B cell (primary cell): Measurements from ENCODE around the gene ANTXR2. TPM values are rescaled to one million over a fixed set of nuclear protein-coding genes. Genes with fewer than 3 reads are reported as not detected.
A peak's percentile ranks its signal among the peaks of the same experiment; 100 is the strongest.

Source experiments
- ATAC-seq: fragments of 200-7000 bp; cut with Tn5 transposase; one replicate; pipeline ENCODE4 v1.10.0; 2021; ENCODE audit warnings: low read depth, mild to moderate bottlenecking, moderate number of reproducible peaks, moderate library complexity
- CTCF ChIA-PET: fragments of 350-600 bp; sonication (Branson Sonifier 250); formaldehyde crosslinking; loops from one replicate; lab custom pipeline; 2021; ENCODE audit warnings: antibody characterized with exemption, inconsistent platforms; lab: Charles Lee
- POLR2A ChIA-PET: fragments of 350-600 bp; sonication (Branson Sonifier 250); formaldehyde crosslinking; loops from one replicate; lab custom pipeline; 2021; ENCODE audit warnings: antibody characterized with exemption; lab: Charles Lee
- DNase-seq: peaks from one replicate; pipeline ENCODE4 v3.0.0; 2013
- H2AFZ ChIP-seq: 2 replicates; pipeline ENCODE4 v1.6.1; 2012; ENCODE audit warnings: mild to moderate bottlenecking, low read depth, low read length; ENCODE audit not compliant: insufficient read depth, poor library complexity, severe bottlenecking
- H3K27ac ChIP-seq, 2 donors: 1 replicate in 1 of 2; 2 replicates in 1 of 2; pipeline ENCODE4 v1.5.1; 2012 to 2013; ENCODE audit warnings: low read length in 2 of 2, mild to moderate bottlenecking in 2 of 2, moderate library complexity in 1 of 2
- H3K27me3 ChIP-seq, 4 experiments: fragments of 200-600 bp in 1 of 4; sonication (generic) in 1 of 4; replicated peaks in 1 of 4; 1 replicate in 2 of 4; 2 replicates in 2 of 4; pipeline versions ENCODE4 v1.6.1 to v1.7.0; 2013 to 2016; ENCODE audit warnings: low read length in 3 of 4, mild to moderate bottlenecking in 2 of 4, mixed read lengths in 1 of 4, moderate library complexity in 1 of 4; ENCODE audit not compliant: insufficient read depth in 4 of 4, control insufficient read depth in 3 of 4; ENCODE audit errors: control extremely low read depth in 1 of 4
- H3K36me3 ChIP-seq, 2 experiments: replicated peaks in 1 of 2; 1 replicate in 1 of 2; 2 replicates in 1 of 2; pipeline versions ENCODE4 v1.6.1 to v1.7.1; 2013; ENCODE audit warnings: low read length in 1 of 2; ENCODE audit not compliant: insufficient read depth in 2 of 2, control insufficient read depth in 1 of 2; ENCODE audit errors: control extremely low read depth in 1 of 2, extremely low read depth in 1 of 2
- H3K4me1 ChIP-seq, 2 donors: fragments of 200-600 bp in 1 of 2; sonication (generic) in 1 of 2; 1 replicate in 1 of 2; 2 replicates in 1 of 2; pipeline versions ENCODE4 v1.5.1 to v1.6.1; 2013 to 2017; ENCODE audit warnings: low read length in 2 of 2; ENCODE audit not compliant: control insufficient read depth in 2 of 2, insufficient read depth in 2 of 2
- H3K4me2 ChIP-seq: replicated peaks from 2 replicates; pipeline ENCODE3; 2012; ENCODE audit warnings: mild to moderate bottlenecking, low read depth, low read length; ENCODE audit not compliant: poor library complexity, severe bottlenecking
- H3K4me3 ChIP-seq, 5 experiments: fragments of 200-600 bp in 1 of 5; sonication (generic) in 1 of 5; 1 replicate in 3 of 5; 2 replicates in 2 of 5; pipeline versions ENCODE4 v1.5.1 to v1.7.0; 2011 to 2016; ENCODE audit warnings: low read length in 4 of 5, mild to moderate bottlenecking in 4 of 5, low read depth in 2 of 5, control low read depth in 1 of 5, moderate library complexity in 1 of 5; ENCODE audit not compliant: insufficient read depth in 1 of 5; ENCODE audit errors: control extremely low read depth in 1 of 5, extremely low read depth in 1 of 5
- H3K79me2 ChIP-seq: fragments of 200-600 bp; sonication (generic); one replicate; pipeline ENCODE4 v1.6.0; 2016; ENCODE audit warnings: low read length; ENCODE audit not compliant: control insufficient read depth, insufficient read depth
- H3K9ac ChIP-seq: fragments of 200-600 bp; sonication (generic); 2 replicates; pipeline ENCODE4 v1.6.1; 2017; ENCODE audit warnings: mild to moderate bottlenecking, low read length, moderate library complexity
- H3K9me3 ChIP-seq, 3 donors: one replicate each; pipeline versions ENCODE4 v1.6.1 to v1.7.1; 2013; ENCODE audit warnings: low read length in 2 of 3; ENCODE audit not compliant: control insufficient read depth in 2 of 3, insufficient read depth in 1 of 3; ENCODE audit errors: control extremely low read depth in 1 of 3
- H4K20me1 ChIP-seq: 2 replicates; pipeline ENCODE4 v1.6.0; 2012; ENCODE audit warnings: mild to moderate bottlenecking, low read length; ENCODE audit not compliant: insufficient read depth, control insufficient read depth, poor library complexity, severe bottlenecking
- H3K27ac Mint-ChIP-seq: one replicate; pipeline ENCODE4 v1.8.0; 2021; ENCODE audit warnings: mixed read lengths
- H3K27me3 Mint-ChIP-seq: one replicate; pipeline ENCODE4 v1.8.0; 2021; ENCODE audit warnings: mixed read lengths
- H3K4me1 Mint-ChIP-seq: one replicate; pipeline ENCODE4 v1.8.0; 2021; ENCODE audit warnings: mixed read lengths
- H3K4me3 Mint-ChIP-seq: one replicate; pipeline ENCODE4 v1.8.0; 2021; ENCODE audit warnings: mixed read lengths
- H3K9me3 Mint-ChIP-seq: one replicate; pipeline ENCODE4 v1.8.0; 2022; ENCODE audit warnings: mixed read lengths; ENCODE audit not compliant: insufficient read depth
- CTCF ChIP-seq: fragments of 200-600 bp; IDR thresholded peaks from one replicate; pipeline ENCODE4 v1.8.0; 2022; ENCODE audit warnings: antibody characterized with exemption, mild to moderate bottlenecking
- EZH2 ChIP-seq: IDR thresholded peaks from 2 replicates; pipeline ENCODE4 v1.6.1; 2012; ENCODE audit warnings: borderline replicate concordance, low read depth, mild to moderate bottlenecking, moderate library complexity, low read length; ENCODE audit not compliant: insufficient read depth, poor library complexity, severe bottlenecking
- WGBS: methylation state at CpG from one replicate; pipeline ENCODE4 v1.1.5; 2013; ENCODE audit warnings: missing lambda C conversion rate; ENCODE audit not compliant: insufficient coverage; 5-methylcytosine and 5-hydroxymethylcytosine counted together
- intact Hi-C: fragments of 100-400 bp; cut with micrococcal nuclease; formaldehyde crosslinking; loops from one replicate; pipeline ENCODE4 v1.10.0; 2022
- polyA plus RNA-seq: library from polyadenylated mRNA; depleted of rRNA; stranded (reverse); fragments of >200 nt; gene quantifications from 2 replicates; pipeline ENCODE4 v1.2.3, GENCODE V29; 2012
- total RNA-seq, 2 donors: library from RNA; stranded (reverse); fragments of 120-200 nt in 1 of 2; gene quantifications; 1 replicate in 1 of 2; 2 replicates in 1 of 2; pipeline versions ENCODE4 v1.2.3 to v1.2.4, GENCODE V29; 2013 to 2022

ANTXR2 gene
- total and polyA plus RNA-seq, 2 donors (not counting 1 experiment from before 2014, with no cell fraction given) = 10.6 to 63.0 TPM

GRCh38 chr4:80074069-80074468 lies 1.0 kb upstream of the ANTXR2 start:
- peaks cover 15% of the 10 kb centered on the region for H3K79me2 ChIP-seq
- H3K27ac Mint-ChIP-seq = peak overlapping the region; percentile 59
- H3K27me3 ChIP-seq = peaks cover 0 to 4% (median 3%) of the 10 kb centered on the region in 4 experiments
- no peak for TF ChIP-seq CTCF
- TF ChIP-seq EZH2 = no peak
- peaks cover 0 to 7% of the 10 kb centered on the region in 2 experiments for H3K36me3 ChIP-seq
- H3K27ac ChIP-seq = peak overlapping the region; percentile 91 to 97
- peak overlapping the region; percentile 93 for H3K4me2 ChIP-seq
- H3K9me3 ChIP-seq = no peaks in the 10 kb centered on the region
- CTCF ChIA-PET = interaction anchor here (0.7 to 3.3 kb wide), 7 partner anchors 51 to 1178 kb away, joined by 3 to 50 read pairs (median 9); no protein-coding TSS in a partner anchor
- peaks cover 5% of the 10 kb centered on the region for H3K27me3 Mint-ChIP-seq
- peak overlapping the region in 1 of 5 experiments; percentile 88 for H3K4me3 ChIP-seq
- no peak overlapping the region for H3K4me3 Mint-ChIP-seq
- POLR2A ChIA-PET = interaction anchor here (0.7 to 2.4 kb wide), 3 partner anchors 99 to 140 kb away, joined by 4 to 12 read pairs (median 10); no protein-coding TSS in a partner anchor
- peak overlapping the region; percentile 98 for H3K9ac ChIP-seq
- DNase-seq (no peak), ATAC-seq (no peak)
- no peaks in the 10 kb centered on the region for H3K9me3 Mint-ChIP-seq
- intact Hi-C loops = loop anchor here (5.0 kb wide), 1 partner anchor 1132 kb away; no protein-coding TSS in a partner anchor
- H2AFZ ChIP-seq = peak overlapping the region; percentile 82
- H4K20me1 ChIP-seq = no peaks in the 10 kb centered on the region
- H3K4me1 ChIP-seq = peaks cover 27 to 28% of the 10 kb centered on the region in 2 donors
- peaks cover 50% of the 10 kb centered on the region for H3K4me1 Mint-ChIP-seq

DNA sequence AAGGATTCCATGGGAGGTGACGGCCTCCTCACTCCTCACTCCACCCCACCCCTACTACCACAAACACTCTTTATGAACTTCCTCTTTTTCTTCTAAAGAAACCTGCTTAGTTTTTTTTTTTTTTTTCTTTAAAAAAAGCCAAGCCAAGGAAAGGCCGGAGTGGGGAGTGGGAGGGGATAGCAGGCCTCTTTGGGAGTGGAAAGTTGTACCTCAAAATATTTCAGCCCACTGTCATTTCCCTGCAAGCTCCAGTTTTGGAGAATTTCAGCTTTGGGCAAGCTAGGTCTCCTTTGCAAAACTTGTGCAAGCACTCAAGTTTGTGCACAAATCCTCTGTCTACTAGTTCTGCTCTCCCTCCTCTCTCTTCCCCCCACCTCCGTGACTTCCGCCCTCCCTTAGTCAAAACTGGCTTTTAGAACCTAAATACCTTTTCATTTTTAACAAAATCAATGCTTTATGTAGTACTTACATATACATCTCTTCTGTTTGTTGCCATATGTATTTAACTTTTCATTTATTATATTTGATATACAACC lies 512 bp upstream of the ANTXR2 start:
- H3K4me2 ChIP-seq = peak overlapping the region; percentile 93
- H3K9ac ChIP-seq = peak overlapping the region; percentile 98
- H3K36me3 ChIP-seq = peaks cover 0 to 7% of the 10 kb centered on the region in 2 experiments
- H3K4me1 Mint-ChIP-seq = peaks cover 51% of the 10 kb centered on the region
- peak overlapping the region; percentile 91 to 97 for H3K27ac ChIP-seq
- H2AFZ ChIP-seq = peak overlapping the region; percentile 82
- WGBS = 0% methylated on average over 1 of the region's 4 CpGs
- peaks cover under 1% of the 10 kb centered on the region for H3K27me3 Mint-ChIP-seq
- ATAC-seq = peak; percentile 65
- TF ChIP-seq EZH2 = no peak
- TF ChIP-seq CTCF = no peak
- peaks cover 27% of the 10 kb centered on the region in 2 donors for H3K4me1 ChIP-seq
- peak overlapping the region; percentile 99 for H3K27ac Mint-ChIP-seq
- no peaks in the 10 kb centered on the region for H3K9me3 Mint-ChIP-seq
- no peaks in the 10 kb centered on the region for H3K9me3 ChIP-seq
- CTCF ChIA-PET = interaction anchor here (0.6 to 3.3 kb wide), 8 partner anchors 10 to 139 kb away, joined by 3 to 50 read pairs (median 6); no protein-coding TSS in a partner anchor
- POLR2A ChIA-PET = interaction anchor here (0.7 to 2.7 kb wide), 7 partner anchors 14 to 140 kb away, joined by 3 to 20 read pairs (median 8); no protein-coding TSS in a partner anchor
- intact Hi-C loops = loop anchor here (1.0 to 5.0 kb wide), 6 partner anchors 15 to 1131 kb away; no protein-coding TSS in a partner anchor
- H3K27me3 ChIP-seq = no peaks in the 10 kb centered on the region
- peaks cover 15% of the 10 kb centered on the region for H3K79me2 ChIP-seq
- H3K4me3 Mint-ChIP-seq = peak overlapping the region; percentile 99
- no peak for DNase-seq
- H3K4me3 ChIP-seq = peak overlapping the region; percentile 73 to 96 (median 88)
- no peaks in the 10 kb centered on the region for H4K20me1 ChIP-seq
